HG03558 (cell line): ENCODE measurements around the gene OR10H5.
"Not testable (repeated sequence)": the region's sequence is repeated elsewhere in the genome, so short reads cannot be mapped to it uniquely, and the experiment has no call there.

Experiments
- ATAC-seq: cut with Tn5 transposase; IDR thresholded peaks from one replicate; pipeline ENCODE4 v1.9.1; 2021; ENCODE audit warnings: moderate number of reproducible peaks; ENCODE audit not compliant: unreplicated experiment; ENCODE audit errors: extremely low read depth

The OR10H5 gene

DNA sequence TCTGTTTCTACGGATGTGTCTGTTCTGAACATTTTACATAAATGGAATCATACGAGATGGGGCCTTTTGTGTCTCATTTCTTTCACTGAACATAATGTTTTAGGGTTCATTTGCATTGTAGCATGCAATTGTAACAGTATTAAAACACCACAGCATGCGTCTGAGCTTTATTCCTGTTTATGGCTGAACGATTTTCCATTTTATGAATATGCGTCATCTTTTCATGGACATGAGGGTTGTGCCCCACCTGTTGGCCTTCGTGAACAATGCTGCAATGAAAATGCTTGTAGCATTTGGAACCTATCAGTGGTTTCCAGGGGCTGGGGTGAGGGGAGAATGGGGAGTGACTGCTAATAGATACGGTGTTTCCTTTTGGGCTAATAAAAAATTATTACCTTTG is 22.9 kb downstream of the OR10H5 start:
- ATAC-seq: no peak

DNA sequence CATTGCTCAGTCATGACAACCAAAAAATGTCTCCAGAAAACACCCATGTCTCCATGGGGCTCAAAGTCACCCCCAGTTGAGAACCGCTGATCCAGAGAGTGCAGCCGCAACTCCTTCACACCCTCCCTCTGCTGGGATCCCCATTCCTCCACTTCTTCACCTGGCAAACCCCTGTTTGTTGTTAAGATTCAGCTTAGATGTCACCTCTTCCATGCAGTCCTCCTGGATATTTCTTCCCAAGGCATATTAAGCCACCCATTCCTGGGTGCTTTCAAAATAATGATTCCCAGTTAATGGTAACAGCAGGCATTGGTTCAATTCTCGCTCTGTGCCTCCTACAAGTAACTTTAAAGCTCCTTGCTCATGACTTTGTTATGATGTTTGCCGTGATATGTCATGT is 24.0 kb downstream of the OR10H5 start:
- no peak for ATAC-seq

DNA sequence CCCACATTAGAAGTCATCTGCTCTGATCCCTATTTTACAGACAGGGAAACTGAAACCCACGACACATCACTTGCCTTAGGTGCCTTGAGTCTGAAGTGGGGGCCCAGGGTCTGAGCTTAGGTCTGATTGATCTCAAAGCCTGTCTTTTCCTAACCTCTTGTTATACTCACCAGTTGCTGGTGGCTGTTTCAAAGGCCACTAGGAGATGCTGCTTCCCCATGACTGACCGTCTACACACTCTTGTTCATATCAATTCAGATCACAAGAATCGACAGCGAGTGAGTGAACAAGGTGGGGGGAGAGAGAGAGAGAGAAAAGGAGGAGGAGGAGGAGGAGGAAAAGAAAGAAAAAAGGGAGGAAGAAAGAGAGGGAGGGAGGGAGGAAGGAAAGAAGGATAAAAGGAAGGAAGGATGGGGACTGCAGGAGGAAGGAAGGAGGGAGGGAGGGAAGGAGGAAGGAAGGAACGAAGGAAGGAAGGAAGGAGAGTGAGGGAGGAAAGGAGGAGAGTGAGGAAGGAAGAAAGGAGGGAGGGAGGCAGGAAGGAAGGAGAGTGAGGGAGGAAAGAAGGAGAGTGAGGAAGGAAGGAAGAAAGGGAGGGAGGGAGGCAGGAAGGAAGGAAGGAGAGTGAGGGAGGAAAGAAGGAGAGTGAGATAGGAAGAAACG is 24.7 kb downstream of the OR10H5 start:
- no peak for ATAC-seq

GRCh38 chr19:15813916-15814315 is 26.5 kb downstream of the OR10H5 start:
- ATAC-seq: no peak

- ATAC-seq: no peak
These were observed 27.8 kb downstream of the OR10H5 start, which contains the start of gene OR10H1 for GRCh38 chr19:15815306-15815705. Gene OR10H1, minus strand, starts transcription at chr19:15815664. Its CDS starts 7,627 bp downstream, at chr19:15808037.

DNA sequence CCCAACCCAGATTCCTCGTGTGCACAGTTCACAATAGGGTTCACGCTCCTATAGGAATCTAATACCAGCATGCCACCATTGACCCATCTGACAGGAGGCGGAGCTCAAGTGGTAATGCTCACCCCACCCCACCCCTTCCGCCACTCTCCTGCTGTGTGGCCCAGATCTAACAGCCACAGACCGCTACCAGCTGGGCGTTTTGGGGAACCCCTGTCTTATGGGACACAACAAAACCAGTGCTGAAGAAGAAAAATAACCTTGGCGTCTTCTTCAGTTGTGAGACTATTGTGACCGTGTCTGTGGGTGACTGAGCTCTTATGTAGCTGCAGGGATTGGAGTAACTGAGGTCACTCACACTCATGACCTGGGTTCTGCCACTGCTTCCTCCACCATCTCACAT is 33.2 kb downstream of the OR10H5 start:
- no peak for ATAC-seq

DNA sequence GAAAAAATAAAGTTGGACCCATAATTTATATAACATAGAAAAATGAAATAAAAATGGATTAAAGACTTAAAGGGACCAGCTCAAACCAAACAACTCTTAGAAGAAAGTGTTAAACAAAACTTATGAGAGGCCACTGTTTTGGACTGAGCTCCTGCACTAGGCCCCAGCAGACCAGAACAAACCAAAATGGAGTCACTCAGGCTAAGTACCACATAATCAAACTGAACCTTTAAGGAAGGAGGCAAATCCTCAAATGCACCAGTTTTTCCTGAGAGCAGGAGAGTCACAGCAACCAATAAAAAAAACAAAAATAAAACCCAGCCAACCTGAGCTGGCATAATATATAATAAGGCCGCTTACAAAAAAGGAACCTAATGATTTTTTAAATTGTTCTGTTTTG is 38.3 kb downstream of the OR10H5 start:
- ATAC-seq: no peak

DNA sequence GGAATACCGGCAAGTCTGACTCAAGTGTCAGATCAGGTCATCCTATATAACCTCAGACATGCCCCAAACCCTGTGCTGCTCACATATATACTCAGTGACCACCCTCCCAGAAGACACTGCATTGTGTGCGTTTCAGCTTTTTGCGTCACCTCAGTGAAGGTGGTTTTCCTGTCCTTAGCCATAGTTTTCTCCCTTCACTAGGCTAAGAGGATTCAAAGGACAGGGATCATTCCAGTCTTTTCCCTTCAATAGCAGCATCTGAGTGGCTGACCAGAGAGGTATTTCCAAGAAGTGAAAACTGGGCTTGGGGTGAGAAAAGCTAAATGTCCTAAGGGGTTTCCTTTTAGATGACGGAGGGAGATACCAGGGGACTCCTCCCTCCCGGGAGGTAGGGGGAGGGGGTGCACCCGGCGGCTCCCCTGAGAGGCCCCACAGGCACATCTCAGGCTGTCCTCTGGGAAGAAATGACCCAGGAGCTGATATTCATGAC is 40.7 kb downstream of the OR10H5 start:
- no peak for ATAC-seq

DNA sequence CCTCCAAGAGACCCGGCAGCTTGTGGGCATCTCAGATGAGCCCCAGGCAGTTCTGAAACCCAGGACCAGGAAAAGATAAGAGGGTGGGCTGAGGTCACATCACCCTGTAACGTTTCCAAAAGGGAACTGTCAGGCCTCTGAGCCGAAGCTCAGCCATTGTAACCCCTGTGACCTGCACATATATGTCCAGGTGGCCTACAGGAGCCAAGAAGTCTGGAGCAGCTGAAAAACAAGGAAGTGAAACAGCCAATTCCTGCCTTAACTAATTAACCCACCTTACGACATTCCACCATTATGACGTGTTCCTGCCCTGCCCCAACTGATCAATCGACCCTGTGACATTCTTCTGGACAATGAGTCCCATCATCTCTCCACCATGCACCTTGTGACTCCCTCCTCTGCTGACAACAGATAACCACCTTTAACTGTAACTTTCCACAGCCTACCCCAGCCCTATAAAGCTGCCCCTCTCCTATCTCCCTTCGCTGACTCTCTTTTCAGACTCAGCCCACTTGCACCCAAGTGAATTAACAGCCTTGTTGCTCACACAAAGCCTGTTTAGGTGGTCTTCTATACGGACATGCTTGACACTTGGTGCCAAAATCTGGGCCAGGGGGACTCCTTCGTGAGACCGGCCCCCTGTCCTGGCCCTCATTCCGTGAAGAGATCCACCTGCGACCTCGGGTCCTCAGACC is 41.3 kb downstream of the OR10H5 start:
- ATAC-seq: not testable (repeated sequence)

DNA sequence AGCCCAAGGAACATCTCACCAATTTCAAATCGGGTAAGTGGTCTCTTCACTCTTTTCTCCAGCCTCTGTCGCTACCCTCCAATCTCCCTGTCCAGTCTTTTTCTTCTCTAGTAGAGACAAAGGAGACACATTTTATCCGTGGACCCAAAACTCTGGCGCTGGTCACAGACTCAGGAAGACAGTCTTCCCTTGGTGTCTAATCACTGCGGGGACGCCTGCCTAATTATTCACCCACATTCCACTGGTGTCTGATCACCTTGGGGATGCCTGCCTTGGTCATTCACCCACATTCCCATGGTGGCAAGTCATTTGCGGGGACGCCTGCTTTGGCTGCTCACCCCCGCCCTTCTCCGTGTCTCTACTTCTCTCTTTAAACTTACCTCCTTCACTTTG is 41.8 kb downstream of the OR10H5 start:
- no peak for ATAC-seq

GRCh38 chr19:15829786-15830185 is 42.3 kb downstream of the OR10H5 start:
- ATAC-seq: no peak

- no peak for ATAC-seq
These were observed 44.2 kb downstream of the OR10H5 start for GRCh38 chr19:15831626-15832025.

- ATAC-seq: not testable (repeated sequence)
These were observed 46.8 kb downstream of the OR10H5 start for GRCh38 chr19:15834232-15834631.

GRCh38 chr19:15835565-15836329 is 48.3 kb downstream of the OR10H5 start:
- ATAC-seq: not testable (repeated sequence)

GRCh38 chr19:15836330-15837220 is 49.1 kb downstream of the OR10H5 start:
- peak; percentile 53 for ATAC-seq

- ATAC-seq: no peak
These were observed 49.8 kb downstream of the OR10H5 start for GRCh38 chr19:15837221-15837731.

DNA sequence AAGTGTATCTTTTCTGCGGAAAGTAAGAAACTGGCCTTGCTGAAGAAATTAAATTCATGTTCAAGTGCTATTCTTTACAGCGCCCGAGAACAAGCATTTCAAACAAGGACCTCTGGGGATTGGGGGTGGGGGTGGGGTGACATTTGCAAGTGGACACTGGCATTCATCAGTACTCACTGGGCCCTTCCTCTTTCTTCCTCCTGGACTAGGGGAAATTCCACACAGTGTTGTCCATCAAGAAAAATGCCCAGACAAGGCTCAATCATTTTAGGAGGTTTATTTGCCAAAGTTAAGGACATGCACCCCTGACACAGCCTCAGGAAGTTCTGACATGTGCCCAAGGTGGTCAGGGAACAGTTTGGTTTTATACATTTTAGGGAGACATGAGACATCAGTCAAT is 50.9 kb downstream of the OR10H5 start:
- no peak for ATAC-seq

DNA sequence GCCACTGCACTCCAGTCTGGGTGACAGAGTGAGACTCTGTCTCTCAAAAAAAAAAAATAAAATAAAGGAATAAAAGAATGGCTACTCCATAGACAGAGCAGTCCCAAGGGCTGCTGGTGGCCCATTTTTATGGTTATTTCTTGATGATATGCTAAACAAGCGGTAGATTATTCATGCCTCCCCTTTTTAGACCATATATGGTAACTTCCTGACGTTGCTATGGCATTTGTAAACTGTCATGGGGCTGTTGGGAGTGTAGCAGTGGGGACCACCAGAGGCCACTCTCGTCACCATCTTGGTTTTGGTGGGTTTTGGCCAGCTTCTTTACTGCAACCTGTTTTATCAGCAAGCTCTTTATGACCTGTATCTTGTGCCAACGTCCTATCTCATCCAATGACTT is 52.4 kb downstream of the OR10H5 start:
- ATAC-seq: not testable (repeated sequence)

- ATAC-seq: no peak
These were observed 53.4 kb downstream of the OR10H5 start for GRCh38 chr19:15840833-15841232.
